ENCODE data around the gene NFS1.

- TF ChIP-seq CTCF (IDR thresholded peaks at IDR 0.05; ENCODE audit: insufficient read depth, low read length, poor library complexity, severe bottlenecking) (no peak), EZH2phosphoT487 (conservative IDR thresholded peaks at IDR 0.05; ENCODE audit: low read length) (no peak)
Observed at GRCh38 chr20:35735826-35736470, 36.8 kb upstream of the NFS1 start.
